Aortic smooth muscle cell (primary cell): Measurements from ENCODE around the gene CROCC2. TPM values are rescaled to one million over a fixed set of nuclear protein-coding genes. Genes with fewer than 3 reads are reported as not detected.

Experiments used
- total RNA-seq: library from RNA; depleted of rRNA; stranded (reverse); fragments of >200 nt; gene quantifications from 2 replicates; pipeline ENCODE4 v1.2.3, GENCODE V29; 2014

CROCC2 gene
- total RNA-seq, result under 0.01 TPM in 2 replicates

DNA sequence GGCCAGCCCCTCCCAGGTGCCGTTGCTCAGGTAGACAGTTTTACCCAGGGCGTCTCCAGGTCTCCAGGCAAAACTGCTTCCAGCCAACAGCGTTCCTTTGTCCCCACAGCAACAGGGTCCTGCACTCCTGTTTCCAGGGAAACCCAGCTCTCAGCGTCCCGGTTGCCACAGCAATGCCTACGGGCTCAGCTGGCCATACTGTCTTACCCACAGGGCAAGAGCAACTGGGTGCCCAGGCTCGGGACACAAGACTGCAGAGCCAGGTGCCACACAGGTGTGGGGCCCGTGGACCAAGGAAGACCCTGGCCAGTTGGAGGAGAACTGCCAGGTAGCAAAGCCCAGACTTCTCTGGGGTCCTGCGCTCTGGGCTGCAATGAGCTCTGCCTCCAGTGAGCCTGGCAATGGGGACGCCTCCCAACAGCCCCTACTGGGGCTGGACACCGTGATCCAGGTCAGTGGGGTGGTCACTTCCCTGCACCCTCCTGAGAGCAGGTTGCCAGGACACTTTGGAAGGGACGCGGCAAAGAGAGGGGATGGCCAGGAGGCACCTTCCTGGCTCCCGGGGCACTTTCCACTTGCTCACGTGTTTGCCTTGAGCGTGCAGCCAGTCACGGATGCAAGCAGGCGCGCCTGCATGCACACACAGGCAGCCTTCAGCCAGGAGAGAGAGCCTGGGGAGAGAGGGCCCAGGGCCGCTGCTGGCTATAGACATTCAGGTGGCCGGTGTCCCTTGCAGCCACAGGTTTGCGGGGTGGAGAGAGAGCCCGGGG, at the start of gene CROCC2:
Gene CROCC2, plus strand, starts transcription at position 196 of the 770 bp plus-strand sequence. Its CDS starts 178 bp downstream, at position 374.

DNA sequence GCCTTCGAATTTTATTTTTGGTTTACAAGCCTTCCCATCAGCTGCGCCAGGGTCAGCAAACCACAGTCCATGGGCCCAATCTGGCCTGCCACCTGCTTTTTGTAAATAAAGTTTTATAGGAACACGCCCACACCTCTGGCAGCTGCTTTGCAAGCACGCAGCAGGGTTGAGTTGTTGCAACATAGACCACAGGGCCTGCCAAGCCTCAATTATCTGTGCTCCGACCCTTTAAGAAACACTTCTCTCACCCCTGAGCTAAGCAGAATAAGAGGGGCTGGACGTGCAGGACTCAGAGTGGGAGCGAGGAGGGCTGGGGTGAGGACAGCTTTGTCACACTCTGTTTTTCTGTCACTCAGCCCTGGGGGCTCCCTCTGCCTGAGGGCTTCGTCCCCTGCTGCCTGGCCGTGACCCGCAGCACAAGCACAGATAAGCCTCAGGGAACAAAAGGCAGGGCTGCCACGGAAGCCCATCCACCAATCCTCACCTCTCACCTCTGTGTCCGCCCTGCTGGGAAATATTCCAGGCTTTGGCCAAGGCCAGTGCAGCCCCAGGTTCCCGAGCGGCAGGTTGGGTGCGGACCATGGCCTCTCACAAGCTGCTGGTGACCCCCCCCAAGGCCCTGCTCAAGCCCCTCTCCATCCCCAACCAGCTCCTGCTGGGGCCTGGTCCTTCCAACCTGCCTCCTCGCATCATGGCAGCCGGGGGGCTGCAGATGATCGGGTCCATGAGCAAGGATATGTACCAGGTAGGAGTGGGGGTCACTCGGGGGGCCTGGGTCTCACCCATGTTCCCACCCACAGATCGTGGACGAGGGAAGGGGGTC, 37.6 kb upstream of the CROCC2 start, which contains the start of gene AGXT:
Gene AGXT, plus strand, starts transcription at position 539 of the 823 bp plus-strand sequence. Its CDS starts 42 bp downstream, at position 581.

DNA sequence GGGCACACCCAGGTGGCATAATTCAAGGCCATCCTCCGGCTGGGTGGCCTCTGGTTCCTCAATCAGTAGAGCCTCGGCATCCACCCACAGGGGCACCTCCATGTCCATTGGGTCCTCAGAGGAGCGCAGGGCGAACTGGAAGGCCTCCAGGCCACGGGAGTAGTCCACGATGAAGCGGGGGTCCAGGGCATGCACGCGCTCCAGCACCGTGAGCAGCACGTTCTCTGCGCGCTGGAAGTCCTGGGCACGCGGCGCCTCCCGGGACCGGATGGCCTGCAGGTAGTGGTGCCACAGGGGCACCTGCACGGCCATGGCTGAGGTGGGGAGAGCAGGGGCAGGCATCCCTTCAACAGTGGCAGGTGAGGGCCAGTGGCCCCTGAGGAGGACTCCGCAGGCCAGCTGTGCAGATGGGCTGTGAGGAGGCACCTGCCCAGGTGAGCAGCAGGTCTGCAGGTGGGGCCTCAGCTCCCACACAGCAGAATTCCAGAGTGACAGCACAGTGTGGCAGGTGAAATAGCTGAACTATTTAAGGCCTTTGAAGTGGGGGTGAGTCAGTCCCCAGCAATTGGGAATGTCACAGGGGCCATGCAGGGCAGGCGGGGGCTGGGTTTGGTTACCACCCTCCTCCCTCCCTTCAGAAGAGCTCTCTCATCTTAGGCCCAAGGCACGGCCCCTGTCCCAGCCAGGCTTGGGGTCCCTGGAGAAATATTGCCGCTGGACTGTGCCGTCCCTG, 10.3 kb upstream of the CROCC2 start, which contains the start of gene MAB21L4:
Gene MAB21L4, minus strand, starts transcription at position 501 of the 733 bp plus-strand sequence. Its CDS starts 159 bp downstream, at position 342.

GRCh38 chr2:240997856-240998705, 91.9 kb downstream of the CROCC2 start, which contains the start of gene SNED1:
Gene SNED1 (plus strand): TSS chr2:240998618. CDS start chr2:240998838, 220 bp downstream.

Other genes with a start within 250 kb of the CROCC2 start
- gene AQP12B, start 223.5 kb upstream of the CROCC2 start, total RNA-seq, result not detected in 2 replicates
- not detected in 2 replicates for gene AQP12A, start 214.5 kb upstream of the CROCC2 start, total RNA-seq
- not detected in 2 replicates for gene KIF1A, start 86.1 kb upstream of the CROCC2 start, total RNA-seq
- gene AGXT, start 37.5 kb upstream of the CROCC2 start, total RNA-seq, result not detected in 2 replicates
- gene MAB21L4, start 10.2 kb upstream of the CROCC2 start, total RNA-seq, result not detected in 2 replicates
- 37.2 and 59.5 TPM in 2 replicates for gene SNED1, start 92.3 kb downstream of the CROCC2 start, total RNA-seq
- gene MTERF4, start 196.0 kb downstream of the CROCC2 start, total RNA-seq, result 29.3 and 34.0 TPM in 2 replicates
- 2.4 and 3.7 TPM in 2 replicates for gene PASK, start 243.1 kb downstream of the CROCC2 start, total RNA-seq
- 76.7 and 104 TPM in 2 replicates for gene PPP1R7, start 244.1 kb downstream of the CROCC2 start, total RNA-seq